Measurements from ENCODE around the gene LTBP1.

Gene LTBP1

DNA sequence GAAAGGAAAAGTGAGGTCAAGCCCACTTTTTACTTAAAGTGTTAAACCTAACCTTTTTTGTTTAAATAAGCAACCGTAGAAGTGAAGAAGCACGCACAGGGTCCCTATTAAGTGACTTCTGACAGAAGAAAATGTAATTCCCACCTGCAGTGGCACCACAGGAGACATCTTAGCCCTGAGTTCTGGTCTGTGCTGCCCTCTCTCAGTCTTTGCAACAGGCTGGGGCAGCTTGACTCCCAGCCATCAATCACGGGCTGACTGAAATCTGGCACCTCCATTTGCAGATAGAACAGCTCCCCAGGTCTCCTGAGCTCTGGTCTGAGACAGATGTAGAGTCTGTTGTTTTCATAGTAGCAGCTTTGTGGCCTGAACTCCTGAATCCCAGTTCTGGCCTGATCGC is 170.0 kb downstream of the LTBP1 start:
- DNase-seq (ENCODE audit: low read depth in 2 of 2): no peak

DNA sequence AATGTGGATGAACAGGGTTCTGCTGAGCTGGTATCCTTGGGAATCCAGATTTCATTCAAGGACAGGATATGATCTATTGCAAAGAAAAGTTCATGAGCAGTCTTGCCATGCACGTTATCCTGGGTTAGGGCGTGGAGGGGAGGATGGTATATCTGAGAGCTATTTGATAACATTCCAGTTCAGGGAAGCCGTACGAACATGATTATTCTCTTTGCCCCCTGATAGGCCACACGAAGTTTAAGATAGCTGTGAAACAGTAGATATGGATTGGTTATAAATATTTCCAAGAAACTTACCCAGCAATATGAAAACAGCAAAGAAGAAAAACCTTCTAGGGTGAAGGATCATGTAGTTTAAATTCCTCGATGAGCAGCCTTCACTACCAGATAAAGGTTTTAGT is 171.9 kb downstream of the LTBP1 start:
- DNase-seq (ENCODE audit: low read depth in 2 of 2): no peak

DNA sequence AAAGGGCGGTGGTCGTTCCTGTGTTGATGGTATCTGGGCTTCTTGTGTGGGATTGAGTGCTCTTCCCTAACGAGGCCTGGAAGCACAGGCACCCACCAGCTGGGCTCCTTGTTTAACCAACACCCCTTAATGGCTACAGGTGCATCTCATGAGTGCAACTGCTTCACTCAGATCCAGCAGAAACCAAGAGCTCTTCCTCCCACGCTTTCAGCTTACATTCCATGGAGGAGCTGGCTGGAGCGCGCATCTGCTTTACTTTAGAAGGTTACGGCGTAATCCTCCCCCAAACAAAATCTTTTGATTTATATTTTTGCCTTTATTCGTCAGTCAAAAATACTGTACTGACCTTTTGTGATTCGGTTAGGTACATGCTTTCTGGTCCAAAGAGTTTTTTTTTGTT is 174.7 kb downstream of the LTBP1 start:
- DNase-seq (ENCODE audit: low read depth in 2 of 2): no peak

GRCh38 chr2:33121925-33122324 is 175.2 kb downstream of the LTBP1 start:
- DNase-seq (ENCODE audit: low read depth in 2 of 2): no peak

- DNase-seq (ENCODE audit: low read depth in 2 of 2): no peak
Measured at GRCh38 chr2:33122726-33123125, 176.0 kb downstream of the LTBP1 start.

DNA sequence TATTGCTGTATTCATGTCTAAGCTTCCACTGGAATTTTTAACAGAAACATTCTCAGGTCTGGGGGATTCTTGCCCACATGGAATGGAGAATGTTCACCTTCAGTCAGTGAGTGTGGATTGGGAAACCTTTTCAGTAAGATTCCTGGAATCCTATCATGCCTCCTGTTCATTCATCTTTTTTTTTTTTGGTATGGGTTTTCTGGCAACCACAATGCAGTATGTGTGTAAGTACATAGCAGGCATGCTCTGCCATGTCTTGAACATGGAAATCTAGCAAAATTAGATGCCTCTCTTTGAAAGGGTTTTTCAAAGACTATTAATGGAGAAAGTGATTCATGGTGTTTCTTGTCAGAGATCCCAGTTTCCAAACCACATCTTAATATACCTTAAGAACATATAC is 176.5 kb downstream of the LTBP1 start:
- no peak for DNase-seq (ENCODE audit: low read depth in 2 of 2)

DNA sequence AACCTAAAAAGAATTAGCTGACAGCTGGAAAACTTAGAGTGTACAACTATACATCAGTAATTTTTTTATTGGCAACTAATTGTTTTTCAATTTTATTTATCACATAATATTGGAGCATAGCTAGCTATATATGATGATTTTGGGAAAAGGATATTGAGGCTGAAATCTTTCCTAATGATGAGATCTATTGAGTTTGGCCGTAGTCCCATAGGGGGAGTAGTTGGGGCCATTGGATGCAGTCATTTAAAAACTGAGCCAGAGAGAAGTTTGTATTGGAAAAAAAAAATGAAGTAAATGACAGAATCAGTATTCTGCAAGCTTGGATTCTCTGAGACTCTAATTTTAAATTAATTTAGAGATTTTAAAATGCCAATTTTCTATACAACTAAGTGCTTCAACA is 179.8 kb downstream of the LTBP1 start:
- no peak for DNase-seq (ENCODE audit: low read depth in 2 of 2)

GRCh38 chr2:33126958-33127357 is 180.2 kb downstream of the LTBP1 start:
- DNase-seq (ENCODE audit: low read depth in 2 of 2): no peak

GRCh38 chr2:33129263-33130053 is 182.7 kb downstream of the LTBP1 start:
- no peak for DNase-seq (ENCODE audit: low read depth in 2 of 2)

GRCh38 chr2:33130054-33130447 is 183.3 kb downstream of the LTBP1 start:
- DNase-seq (ENCODE audit: low read depth in 2 of 2): no peak

DNA sequence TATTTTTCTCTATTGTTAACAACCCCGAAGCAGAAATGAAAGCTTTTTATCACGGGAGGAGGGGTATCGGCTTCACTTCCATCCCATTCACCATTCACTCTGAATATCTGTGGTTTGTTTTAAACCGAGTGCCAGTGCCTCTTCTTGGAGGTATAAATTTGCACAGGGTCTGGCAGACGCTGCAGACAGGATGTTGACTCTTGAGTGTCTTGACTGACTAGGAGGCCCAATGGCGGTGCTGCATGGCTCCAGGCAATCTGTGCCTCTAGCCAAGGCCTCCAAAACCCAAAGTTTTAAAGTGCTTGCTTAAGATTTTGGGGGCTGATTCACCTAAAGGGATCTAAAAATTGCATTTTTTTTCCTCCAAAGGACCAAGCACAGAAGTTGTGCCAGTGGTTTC is 183.8 kb downstream of the LTBP1 start:
- DNase-seq (ENCODE audit: low read depth in 2 of 2): no peak

DNA sequence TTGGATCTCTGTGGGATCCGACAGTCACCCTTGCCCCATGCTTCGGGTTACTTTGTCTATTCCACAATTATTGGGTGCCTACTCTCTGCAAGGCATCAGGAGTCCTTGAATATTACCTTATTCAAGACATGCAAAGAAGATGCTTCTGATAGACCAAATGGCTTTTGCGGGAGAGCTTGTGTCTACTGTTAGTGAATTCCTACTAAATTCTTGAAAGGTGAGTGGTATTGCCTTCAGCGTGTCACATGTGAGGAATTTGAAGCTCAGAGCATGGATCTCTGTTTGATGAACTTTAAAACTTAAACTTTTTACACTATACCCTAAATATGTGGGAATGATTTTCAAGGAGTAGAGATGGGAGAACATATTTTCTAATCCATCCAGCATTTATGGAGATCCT is 184.4 kb downstream of the LTBP1 start:
- DNase-seq (ENCODE audit: low read depth in 2 of 2): no peak

DNA sequence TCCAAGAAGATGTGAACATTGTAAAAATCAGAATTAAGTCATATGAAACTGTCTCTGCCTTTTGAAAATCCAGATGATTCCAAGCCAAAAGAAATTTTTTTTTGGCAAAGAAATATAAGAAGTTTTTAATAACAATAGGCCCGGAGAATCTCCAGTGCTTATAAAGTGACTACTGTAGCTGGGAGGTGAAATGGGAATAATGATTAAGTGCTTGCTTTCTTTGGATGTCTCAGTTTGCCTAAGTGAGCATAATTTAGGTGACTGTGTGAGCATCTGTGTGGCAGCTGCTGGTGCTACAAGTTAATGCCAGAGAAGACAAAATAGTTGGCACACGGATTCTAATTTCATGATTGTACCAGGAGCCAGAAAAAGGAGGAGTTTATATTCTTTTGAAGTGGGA is 185.0 kb downstream of the LTBP1 start:
- DNase-seq (ENCODE audit: low read depth in 2 of 2): no peak

DNA sequence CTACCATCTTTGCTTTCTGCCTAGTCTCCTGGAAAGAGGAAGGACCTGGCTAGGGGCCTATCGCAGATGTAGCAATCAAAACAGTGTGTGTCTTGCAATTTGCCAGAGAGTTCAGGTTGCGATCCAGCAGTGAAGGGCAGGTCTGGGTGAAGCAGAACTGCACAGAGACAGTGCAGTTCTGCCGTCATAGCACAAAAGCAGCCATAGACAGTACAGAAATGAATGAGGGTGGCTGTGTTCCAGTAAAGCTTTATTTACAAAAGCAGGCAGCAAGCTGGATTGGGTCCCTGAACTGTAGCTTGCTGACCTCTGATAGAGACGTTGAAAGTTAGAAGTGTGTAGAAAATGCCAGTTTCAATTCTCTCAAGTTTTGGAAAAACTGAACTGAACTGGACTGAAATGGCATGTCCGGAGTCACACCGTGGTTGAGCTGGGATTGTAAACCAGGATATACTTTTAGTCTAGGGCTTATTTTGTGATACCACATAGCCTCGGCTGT is 186.8 kb downstream of the LTBP1 start:
- no peak for DNase-seq (ENCODE audit: low read depth in 2 of 2)

DNA sequence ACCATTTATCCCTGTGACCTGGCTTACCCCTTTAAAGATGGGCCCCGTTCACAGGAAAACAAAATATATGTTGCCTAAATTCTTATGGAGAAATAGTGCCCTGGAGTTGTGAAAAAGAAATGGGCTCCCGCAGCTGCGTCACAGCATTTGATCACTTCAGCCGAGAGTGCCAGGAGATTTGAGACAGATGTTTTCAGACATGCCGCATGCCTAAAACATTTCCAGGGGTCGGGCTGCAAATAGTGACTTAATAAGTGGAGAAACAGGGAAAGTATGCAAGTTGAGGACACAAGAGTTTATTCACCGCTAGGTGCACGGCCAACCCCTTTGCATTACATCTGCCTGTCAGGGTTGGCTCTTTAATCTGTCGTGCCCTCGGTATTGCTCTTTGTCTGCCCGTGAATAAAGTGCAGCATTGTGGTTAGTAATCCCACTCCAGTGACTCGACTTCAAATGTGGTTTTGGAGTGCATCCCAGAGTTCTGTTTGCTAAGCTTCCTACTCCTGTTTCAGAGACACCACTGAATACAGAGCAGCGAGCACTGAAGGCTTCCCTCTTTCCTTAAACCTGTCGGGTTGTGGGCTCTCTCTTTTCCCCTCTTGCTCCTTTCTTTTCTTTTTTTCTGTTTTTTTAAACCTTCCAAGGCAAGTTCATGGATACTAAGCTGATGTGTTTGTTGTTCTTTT is 187.5 kb downstream of the LTBP1 start:
- DNase-seq (ENCODE audit: low read depth in 2 of 2): no peak

GRCh38 chr2:33134791-33135560 is 188.2 kb downstream of the LTBP1 start:
- DNase-seq (ENCODE audit: low read depth in 2 of 2): no peak

- no peak for DNase-seq (ENCODE audit: low read depth in 2 of 2)
Measured at GRCh38 chr2:33135645-33136044, 188.9 kb downstream of the LTBP1 start.

- no peak for DNase-seq (ENCODE audit: low read depth in 2 of 2)
Measured at GRCh38 chr2:33136056-33136455, 189.3 kb downstream of the LTBP1 start.

DNA sequence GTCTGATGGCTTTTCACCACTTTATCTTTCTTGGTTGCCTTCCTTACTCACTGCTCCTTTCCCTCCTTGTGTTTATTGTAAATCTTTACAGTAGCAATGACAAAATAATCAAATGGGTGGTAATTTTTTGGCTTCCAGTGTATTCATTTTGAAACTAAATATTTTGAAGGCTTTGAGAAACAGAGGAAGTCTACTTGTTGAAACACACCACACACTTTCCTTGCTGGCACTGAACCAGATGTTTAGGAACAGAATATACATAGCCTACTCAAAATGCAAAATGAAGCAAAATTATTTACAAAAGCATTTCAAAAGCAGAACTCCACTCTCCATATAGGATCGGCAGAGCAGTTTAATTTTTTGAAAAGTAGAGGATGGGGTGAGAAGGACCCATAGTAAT is 189.8 kb downstream of the LTBP1 start:
- DNase-seq (ENCODE audit: low read depth in 2 of 2): no peak

- DNase-seq (ENCODE audit: low read depth in 2 of 2): no peak
Measured at GRCh38 chr2:33137331-33137730, 190.6 kb downstream of the LTBP1 start.

DNA sequence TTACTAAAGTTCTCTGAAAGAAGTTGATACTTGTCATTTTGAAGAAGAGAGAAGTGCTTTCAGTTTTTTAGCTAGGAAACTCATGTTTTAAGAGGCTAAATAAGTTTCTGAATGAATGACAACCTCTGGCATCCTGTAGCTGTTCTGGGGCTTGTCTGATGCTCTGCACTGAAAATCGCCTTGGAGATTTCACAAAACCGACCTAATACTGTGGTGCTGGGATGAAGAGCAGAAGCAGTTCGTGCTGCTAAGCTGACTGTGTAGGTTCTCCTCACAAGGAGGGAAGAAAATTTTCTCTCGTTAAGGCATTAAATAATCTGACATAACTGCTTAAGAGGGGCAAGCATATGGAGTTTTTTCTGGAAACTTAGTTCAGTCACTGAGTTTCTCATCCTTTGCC is 193.2 kb downstream of the LTBP1 start:
- DNase-seq (ENCODE audit: low read depth in 2 of 2): no peak

- no peak for DNase-seq (ENCODE audit: low read depth in 2 of 2)
Measured at GRCh38 chr2:33141476-33141875, 194.7 kb downstream of the LTBP1 start.

- DNase-seq (ENCODE audit: low read depth in 2 of 2): no peak
Measured at GRCh38 chr2:33142810-33143209, 196.1 kb downstream of the LTBP1 start.

Data from stimulated activated CD4-positive, alpha-beta T cell treated with anti-CD3 and anti-CD28 coated beads, Interleukin-1b, Interleukin-23, amount 100 ng/mL, for 4 hours (primary cell).